GM21526 (cell line): ENCODE measurements around the gene FAM241A.
"Not testable (repeated sequence)": the region's sequence is repeated elsewhere in the genome, so short reads cannot be mapped to it uniquely, and the experiment has no call there.

Source experiments
- ATAC-seq: cut with Tn5 transposase; IDR thresholded peaks from one replicate; pipeline ENCODE4 v1.9.1; 2021; ENCODE audit warnings: moderate library complexity; ENCODE audit not compliant: unreplicated experiment, low FRiP score

Gene FAM241A

GRCh38 chr4:112145326-112145789, at the start of gene FAM241A:
TSS of gene FAM241A (plus strand) at chr4:112145454. CDS start at chr4:112145581, 127 bp downstream.
- peak; percentile 94 for ATAC-seq

- ATAC-seq = no peak
Observed at GRCh38 chr4:112098841-112099530, 46.3 kb upstream of the FAM241A start.

GRCh38 chr4:112099701-112100297, 45.5 kb upstream of the FAM241A start:
- peak; percentile 86 for ATAC-seq

GRCh38 chr4:112102875-112103370, 42.3 kb upstream of the FAM241A start:
- ATAC-seq = no peak

- ATAC-seq = no peak
Observed at GRCh38 chr4:112105201-112105969, 39.9 kb upstream of the FAM241A start.

GRCh38 chr4:112109360-112110058, 35.7 kb upstream of the FAM241A start:
- no peak for ATAC-seq

GRCh38 chr4:112110059-112110425, 35.2 kb upstream of the FAM241A start:
- ATAC-seq = no peak

- no peak for ATAC-seq
Observed at GRCh38 chr4:112111306-112111705, 33.9 kb upstream of the FAM241A start.

- not testable (repeated sequence) for ATAC-seq
Observed at GRCh38 chr4:112112095-112112494, 33.2 kb upstream of the FAM241A start.

- ATAC-seq = no peak
Observed at GRCh38 chr4:112112590-112113170, 32.6 kb upstream of the FAM241A start.

GRCh38 chr4:112113864-112114263, 31.4 kb upstream of the FAM241A start:
- no peak for ATAC-seq

GRCh38 chr4:112114452-112114851, 30.8 kb upstream of the FAM241A start:
- ATAC-seq = no peak

GRCh38 chr4:112118742-112119352, 26.4 kb upstream of the FAM241A start:
- ATAC-seq = no peak

- ATAC-seq = peak; percentile 70
Observed at GRCh38 chr4:112119353-112119783, 25.9 kb upstream of the FAM241A start.

- ATAC-seq = no peak
Observed at GRCh38 chr4:112120021-112120420, 25.2 kb upstream of the FAM241A start.

GRCh38 chr4:112125416-112125815, 19.8 kb upstream of the FAM241A start:
- no peak for ATAC-seq

- ATAC-seq = no peak
Observed at GRCh38 chr4:112127048-112127637, 18.1 kb upstream of the FAM241A start.

- no peak for ATAC-seq
Observed at GRCh38 chr4:112127803-112128202, 17.5 kb upstream of the FAM241A start.

GRCh38 chr4:112128452-112128851, 16.8 kb upstream of the FAM241A start:
- no peak for ATAC-seq
